ENCODE measurements around the gene CATSPERD.
"Not testable (repeated sequence)": the region's sequence is repeated elsewhere in the genome, so short reads cannot be mapped to it uniquely, and the experiment has no call there.

CATSPERD gene

GRCh38 chr19:5698635-5699422 is 21.6 kb upstream of the CATSPERD start:
- DNase-seq (ENCODE audit: low read depth in 2 of 2): no peak

DNA sequence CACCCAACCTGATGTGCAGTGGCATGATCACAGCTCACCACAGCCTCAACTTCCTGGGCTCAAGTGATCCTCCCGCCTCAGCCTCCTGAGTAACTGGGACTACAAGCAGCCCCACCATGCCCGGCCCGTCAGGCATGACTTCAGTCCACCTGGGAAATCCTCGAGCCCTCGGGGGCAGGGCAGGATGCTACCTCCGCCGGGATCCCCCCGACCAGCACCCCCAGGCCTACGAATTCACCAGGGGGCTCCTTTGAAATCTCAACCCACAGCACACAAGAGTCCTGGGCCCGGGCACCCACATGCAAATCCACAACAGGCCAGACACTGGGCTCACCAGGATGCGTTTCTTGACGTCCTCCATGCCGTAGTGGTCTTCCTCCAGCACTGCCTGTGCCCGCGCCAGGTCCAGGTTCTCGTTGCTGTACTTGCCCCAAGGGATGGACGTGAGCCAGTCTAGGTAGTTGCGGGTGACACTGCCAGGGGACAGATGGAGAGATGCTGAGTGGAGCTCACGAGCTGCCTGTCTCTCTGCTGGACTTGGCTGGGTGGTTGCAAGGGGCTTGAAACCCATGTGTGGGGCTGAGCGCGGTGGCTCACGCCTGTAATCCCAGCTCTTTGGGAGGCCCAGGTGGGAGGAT is 19.9 kb upstream of the CATSPERD start:
- DNase-seq (ENCODE audit: low read depth in 2 of 2): no peak

DNA sequence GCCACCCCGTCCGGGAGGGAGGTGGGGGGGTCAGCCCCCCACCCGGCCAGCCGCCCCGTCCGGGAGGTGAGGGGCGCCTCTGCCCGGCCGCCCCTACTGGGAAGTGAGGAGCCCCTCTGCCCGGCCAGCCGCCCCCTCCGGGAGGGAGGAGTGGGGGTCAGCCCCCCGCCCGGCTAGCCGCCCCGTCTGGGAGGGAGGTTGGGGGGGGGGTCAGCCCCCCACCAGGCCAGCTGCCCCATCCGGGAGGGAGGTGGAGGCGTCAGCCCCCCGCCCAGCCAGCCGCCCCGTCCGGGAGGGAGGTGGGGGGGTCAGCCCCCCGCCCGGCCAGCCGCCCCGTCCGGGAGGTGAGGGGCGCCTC is 18.4 kb upstream of the CATSPERD start:
- DNase-seq (ENCODE audit: low read depth in 2 of 2): not testable (repeated sequence)

GRCh38 chr19:5703819-5704818 is 16.3 kb upstream of the CATSPERD start:
- DNase-seq (ENCODE audit: low read depth in 2 of 2): no peak

DNA sequence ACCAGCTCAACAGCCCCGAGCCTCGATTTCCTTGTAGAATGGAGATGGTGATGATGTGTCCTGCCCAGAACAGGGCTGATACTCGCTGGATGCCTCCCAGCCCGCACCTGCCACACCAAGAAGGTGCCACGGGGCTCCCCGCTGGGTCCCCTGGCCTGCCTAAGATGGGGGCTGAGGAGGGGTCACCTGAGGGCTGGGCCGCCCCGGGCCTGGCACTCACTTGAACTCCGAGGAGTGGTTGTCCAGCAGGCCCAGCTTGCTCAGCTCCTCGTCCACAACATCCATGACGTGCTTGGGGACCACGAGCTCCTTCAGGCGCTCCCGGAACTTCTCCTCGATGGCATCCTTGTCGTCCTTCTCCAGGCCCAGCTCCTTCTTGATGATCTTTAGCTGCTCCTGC is 14.9 kb upstream of the CATSPERD start:
- DNase-seq (ENCODE audit: low read depth in 2 of 2): no peak

- no peak for DNase-seq (ENCODE audit: low read depth in 2 of 2)
These were observed 13.4 kb upstream of the CATSPERD start for GRCh38 chr19:5706876-5707573.

GRCh38 chr19:5707576-5708575 is 12.6 kb upstream of the CATSPERD start:
- no peak for DNase-seq (ENCODE audit: low read depth in 2 of 2)

DNA sequence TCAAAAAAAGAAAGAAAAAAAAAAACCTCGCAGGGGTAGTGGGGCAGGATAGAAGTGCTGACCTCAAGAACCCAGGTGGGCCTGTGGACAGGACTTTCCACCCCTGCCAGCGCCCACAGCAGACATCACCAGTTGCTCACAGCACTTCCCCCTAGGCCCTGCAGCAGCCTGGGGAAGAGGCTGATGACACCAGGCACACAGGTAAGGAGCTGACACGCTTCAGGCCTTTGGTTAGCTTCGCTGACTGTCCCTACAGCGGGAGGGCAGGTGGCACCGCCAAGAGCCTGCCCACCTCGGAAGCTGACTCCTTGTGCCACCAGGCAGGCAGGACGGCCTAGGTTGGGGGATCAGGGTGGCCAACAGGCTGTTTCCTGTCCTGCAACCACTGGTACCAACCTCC is 9.4 kb upstream of the CATSPERD start:
- no peak for DNase-seq (ENCODE audit: low read depth in 2 of 2)

DNA sequence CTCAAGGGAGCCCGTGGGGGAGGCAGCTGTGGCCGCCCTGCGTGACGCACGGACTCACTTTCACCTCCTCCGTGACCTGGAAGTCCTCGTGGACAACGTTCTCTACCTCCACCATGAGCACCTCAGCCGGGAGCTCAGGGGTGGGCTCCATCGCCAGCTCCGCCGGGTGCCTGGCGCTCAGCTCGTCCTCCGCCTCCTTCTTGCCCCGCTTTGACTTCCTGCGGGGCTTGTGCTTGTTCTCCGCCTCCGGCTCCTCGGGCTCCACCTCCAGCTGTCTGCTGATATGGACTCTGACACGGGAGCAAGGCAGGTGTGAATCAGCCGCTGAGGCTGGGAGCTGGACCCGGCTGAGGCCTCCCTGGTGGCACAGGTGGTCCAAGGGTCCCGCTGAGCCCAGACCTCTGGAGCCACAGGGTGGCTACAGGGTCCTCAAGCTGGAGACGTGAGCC is 8.7 kb upstream of the CATSPERD start:
- DNase-seq (ENCODE audit: low read depth in 2 of 2): no peak

DNA sequence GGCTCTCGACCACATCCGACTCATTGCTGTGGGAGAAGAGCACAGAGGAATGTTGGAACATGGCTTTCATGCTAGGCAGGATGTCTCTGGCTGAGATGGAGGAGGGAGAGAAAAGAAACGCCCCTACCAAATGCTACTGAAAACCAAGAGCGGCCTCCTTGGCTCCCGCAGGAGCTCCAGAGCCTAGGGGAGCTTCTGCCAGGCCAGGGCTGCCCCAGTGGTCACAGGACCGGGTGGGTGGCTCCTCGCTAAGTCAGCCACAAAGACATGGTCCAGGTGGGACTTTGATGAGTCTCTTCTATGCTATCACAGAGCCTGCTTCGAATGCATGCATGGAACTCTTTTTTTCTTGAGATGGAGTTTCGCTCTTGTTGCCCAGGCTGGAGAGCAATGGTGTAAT is 7.2 kb upstream of the CATSPERD start:
- no peak for DNase-seq (ENCODE audit: low read depth in 2 of 2)

- no peak for DNase-seq (ENCODE audit: low read depth in 2 of 2)
These were observed 5.6 kb upstream of the CATSPERD start for GRCh38 chr19:5714816-5715215.

DNA sequence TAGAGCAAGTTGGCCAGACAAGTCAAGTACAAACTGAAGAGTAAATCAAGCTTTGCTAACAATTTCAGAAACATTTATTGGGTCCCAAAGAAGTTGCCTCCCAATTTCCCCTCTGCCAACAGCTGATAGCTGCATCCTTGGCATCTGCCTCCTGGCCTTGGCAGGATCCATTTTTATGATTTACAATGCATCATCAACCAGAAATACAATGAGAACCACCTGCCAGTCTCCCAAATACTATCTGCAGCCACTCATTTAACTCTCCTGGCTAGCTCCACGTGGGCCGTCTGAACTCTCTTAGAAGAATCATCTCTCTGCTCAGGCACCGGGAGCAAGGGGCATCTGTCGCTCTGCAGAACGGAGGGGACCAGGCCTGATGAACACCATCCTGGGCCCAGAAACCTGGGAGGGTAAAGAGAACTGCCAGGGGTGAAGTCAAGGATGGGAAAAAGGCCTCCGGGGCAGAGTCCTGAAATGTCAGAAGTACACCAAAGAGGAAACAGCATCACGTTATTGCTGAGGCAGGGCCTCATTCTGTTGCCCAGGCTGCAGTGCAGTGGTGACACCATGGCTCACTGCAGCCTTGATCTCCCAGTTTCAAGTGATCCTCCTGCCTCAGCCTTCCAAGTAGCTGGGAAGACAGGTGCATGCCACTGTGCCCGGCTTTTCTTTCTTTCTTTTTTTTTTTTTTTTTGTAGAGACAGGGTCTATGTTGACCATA is 3.1 kb upstream of the CATSPERD start:
- no peak for DNase-seq (ENCODE audit: low read depth in 2 of 2)

DNA sequence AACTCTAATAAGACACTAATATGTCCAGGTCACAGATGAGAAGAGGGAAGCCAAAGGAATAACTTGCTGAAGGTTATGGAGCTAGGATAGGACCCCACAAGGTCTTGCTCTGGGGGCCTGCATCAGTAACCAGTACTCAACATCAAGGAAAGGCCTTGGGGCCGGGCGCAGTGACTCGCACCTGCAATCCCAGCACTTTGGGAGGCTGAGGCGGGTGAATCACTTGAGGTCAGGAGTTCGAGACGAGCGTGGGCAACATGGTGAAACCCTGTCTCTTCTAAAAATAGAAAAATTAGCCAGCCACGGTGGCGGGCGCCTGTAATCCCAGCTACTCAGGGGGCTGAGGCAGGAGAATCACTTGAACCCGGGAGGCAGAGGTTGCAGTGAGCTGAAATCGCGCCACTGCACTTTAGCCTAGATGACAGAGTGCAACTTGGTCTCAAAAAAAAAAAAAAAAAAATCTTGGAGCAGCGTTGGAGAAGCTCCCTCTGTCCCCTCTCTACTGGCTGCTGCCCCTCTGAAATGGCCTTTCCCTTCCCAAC is 2.3 kb upstream of the CATSPERD start:
- DNase-seq (ENCODE audit: low read depth in 2 of 2): no peak

DNA sequence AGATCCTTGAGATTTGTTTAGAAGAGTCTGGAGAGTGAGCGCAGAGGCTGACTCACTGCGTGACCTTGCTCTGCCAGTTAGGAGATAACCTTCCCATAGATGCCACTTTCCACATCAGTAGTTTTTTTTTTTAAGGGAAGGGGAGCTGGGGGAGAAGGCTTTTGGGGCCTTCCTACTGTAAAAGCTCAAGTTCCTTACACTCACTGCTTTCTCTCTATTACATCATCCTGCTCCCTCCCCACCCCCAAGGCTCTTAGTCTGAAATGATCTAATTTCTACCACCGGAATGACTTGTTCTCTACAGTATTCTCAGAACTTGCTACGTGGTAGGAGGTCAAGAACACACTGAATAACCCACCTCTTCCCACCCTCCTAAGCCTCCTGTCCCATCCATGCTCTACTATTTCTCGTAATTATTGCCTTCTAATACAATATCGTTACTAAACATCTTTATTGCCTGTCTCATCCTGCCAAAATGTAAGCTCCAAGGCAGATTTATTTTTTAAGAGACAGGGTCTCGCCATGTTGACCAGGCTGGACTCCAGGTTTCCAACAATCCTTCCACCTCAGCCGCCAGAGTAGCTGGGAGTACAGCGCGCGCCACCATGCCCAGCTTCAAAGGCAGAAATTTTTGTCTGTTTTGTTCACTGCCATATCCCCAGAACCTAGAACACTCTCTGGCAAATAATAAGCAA is 1.7 kb upstream of the CATSPERD start:
- no peak for DNase-seq (ENCODE audit: low read depth in 2 of 2)

DNA sequence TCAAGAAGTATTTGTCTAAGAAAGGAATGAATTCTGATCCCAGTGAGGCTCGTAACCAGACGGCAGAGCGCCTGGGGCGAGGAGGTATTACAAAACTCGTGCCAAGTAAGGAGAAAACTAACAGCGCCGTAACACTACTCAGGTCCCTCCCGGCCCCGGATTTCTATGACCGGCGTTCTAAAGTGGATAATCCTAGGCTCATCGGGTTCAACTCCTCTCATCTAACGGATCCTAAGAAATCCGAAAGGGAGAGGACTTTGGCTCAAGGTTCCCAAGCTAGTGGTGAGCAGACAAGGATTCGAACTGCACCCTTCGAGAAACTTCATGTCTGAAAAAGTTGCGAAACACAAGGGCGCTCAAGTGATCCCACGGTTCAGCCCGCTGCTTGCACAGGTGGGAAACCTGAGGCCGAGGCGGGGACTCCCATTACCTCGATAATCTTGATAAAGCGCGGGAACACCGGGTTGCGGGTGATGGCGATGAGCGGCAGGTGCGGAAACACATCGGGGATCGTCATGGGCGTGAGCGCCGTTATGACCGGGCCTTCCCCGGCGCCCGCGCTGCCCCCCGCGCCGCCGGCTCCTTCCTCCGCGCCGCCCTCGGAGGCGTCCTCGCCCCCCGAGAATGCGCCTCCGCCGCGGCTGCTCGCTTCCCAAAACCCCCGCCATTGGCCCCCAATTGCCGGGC is 1.0 kb upstream of the CATSPERD start:
- no peak for DNase-seq (ENCODE audit: low read depth in 2 of 2)

DNA sequence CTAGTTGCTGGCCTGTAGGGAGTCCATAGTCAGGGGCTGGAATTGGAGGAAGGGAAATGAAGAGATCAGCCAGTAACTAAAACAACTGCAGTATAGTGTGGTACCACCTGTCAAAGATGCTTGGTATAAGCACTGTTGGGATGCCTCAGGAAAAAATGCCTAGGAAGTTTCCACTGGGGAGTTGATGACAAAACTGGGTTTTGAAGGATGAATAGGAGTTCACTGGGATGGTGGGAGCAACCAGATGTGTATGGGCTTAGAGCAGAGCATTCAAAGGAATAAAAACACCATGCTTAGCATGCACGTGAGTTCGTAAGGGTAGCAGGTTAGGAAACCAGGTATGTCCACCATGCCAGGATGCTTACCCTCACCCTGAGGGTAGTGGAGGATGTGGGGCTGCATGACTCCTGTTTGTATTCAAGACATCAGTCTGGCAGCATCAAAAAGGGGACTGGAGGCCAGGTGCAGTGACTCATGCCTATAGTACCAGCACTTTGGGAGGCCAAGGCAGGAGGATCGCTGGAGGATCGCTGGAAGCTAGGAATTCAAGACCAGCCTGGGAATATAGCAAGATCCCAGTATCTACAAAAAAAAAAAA is 7.1 kb downstream of the CATSPERD start:
- no peak for DNase-seq (ENCODE audit: low read depth in 2 of 2)

DNA sequence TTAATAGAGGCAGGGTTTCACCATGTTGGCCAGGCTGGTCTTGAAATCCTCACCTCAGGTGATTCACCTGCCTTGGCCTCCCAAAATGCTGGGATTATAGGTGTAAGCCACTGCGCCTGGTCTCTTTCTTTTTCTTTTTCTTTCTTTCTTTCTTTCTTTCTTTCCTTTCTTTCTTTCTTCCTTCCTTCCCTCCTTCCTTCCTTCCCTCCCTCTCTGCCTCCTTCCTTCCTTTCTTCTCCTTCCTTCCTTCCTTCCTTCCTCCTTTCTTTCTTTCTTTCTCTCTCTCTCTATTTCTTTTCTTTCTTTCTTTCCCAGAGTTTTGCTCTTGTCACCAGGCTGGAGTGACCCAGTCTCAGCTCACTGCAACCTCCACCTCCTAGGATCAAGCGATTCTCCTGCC is 12.7 kb downstream of the CATSPERD start:
- DNase-seq (ENCODE audit: low read depth in 2 of 2): not testable (repeated sequence)

DNA sequence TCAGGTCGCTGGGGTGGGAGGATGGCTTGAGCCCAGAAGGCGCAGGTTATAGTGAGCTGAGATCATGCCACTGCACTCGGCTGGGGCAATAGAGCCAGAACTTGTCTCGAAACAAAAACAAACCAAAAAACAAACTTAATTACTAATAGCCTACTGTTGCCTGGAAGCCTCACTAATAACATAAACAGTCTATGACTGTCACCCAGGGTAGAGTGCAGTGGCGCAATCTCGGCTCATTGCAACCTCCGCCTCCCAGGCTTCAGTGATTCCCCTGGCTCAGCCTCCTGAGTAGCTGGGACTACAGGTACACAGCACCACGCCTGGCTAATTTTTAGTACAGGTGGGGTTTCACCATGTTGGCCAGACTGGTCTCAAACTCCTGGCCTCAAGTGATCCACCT is 18.0 kb downstream of the CATSPERD start:
- DNase-seq (ENCODE audit: low read depth in 2 of 2): no peak

All from stimulated activated CD4-positive, alpha-beta T cell treated with anti-CD3 and anti-CD28 coated beads, Interleukin-1b, Interleukin-23, amount 100 ng/mL, for 1 hour (primary cell).